Liver (tissue), 3 donors: ENCODE measurements around the gene FAIM2.

ENCODE experiments used
- FOXA2 ChIP-seq: IDR thresholded peaks from 2 replicates; pipeline ENCODE4 v1.6.1; 2016; ENCODE audit warnings: antibody characterized with exemption
- GABPA ChIP-seq, 2 donors: IDR thresholded peaks in 1 of 2; conservative IDR thresholded peaks in 1 of 2; 2 replicates each; pipeline ENCODE4 v1.6.1; 2016; ENCODE audit warnings: antibody characterized with exemption in 2 of 2, mild to moderate bottlenecking in 1 of 2, moderate library complexity in 1 of 2
- MAX ChIP-seq: IDR thresholded peaks from 2 replicates; pipeline ENCODE4 v1.6.1; 2016; ENCODE audit warnings: antibody characterized with exemption
- RAD21 ChIP-seq, 2 donors: IDR thresholded peaks; 2 replicates each; pipeline ENCODE4 v1.6.1; 2016; ENCODE audit warnings: antibody characterized with exemption in 2 of 2, mild to moderate bottlenecking in 2 of 2
- YY1 ChIP-seq: IDR thresholded peaks from 2 replicates; pipeline ENCODE4 v1.6.1; 2016; ENCODE audit warnings: antibody characterized with exemption, mild to moderate bottlenecking
- TF ChIP-seq, protein P1 (sequence below): fragments of 150-350 bp; IDR thresholded peaks from 2 replicates; pipeline ENCODE4 v1.5.1; 2017; ENCODE audit warnings: improper control_type of control experiment, low read depth, low read length; ENCODE audit not compliant: missing input control
- TF ChIP-seq, protein P2 (sequence below): IDR thresholded peaks from 2 replicates; pipeline ENCODE4 v1.6.1; 2016; ENCODE audit warnings: antibody characterized with exemption
- donor health status: healthy.
- donor health status: healthy.

GRCh38 chr12:49823350-49823749 is 80.3 kb downstream of the FAIM2 start:
- TF ChIP-seq, protein P1, sequence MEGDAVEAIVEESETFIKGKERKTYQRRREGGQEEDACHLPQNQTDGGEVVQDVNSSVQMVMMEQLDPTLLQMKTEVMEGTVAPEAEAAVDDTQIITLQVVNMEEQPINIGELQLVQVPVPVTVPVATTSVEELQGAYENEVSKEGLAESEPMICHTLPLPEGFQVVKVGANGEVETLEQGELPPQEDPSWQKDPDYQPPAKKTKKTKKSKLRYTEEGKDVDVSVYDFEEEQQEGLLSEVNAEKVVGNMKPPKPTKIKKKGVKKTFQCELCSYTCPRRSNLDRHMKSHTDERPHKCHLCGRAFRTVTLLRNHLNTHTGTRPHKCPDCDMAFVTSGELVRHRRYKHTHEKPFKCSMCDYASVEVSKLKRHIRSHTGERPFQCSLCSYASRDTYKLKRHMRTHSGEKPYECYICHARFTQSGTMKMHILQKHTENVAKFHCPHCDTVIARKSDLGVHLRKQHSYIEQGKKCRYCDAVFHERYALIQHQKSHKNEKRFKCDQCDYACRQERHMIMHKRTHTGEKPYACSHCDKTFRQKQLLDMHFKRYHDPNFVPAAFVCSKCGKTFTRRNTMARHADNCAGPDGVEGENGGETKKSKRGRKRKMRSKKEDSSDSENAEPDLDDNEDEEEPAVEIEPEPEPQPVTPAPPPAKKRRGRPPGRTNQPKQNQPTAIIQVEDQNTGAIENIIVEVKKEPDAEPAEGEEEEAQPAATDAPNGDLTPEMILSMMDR, result no peak
- TF ChIP-seq RAD21 (IDR thresholded peaks at IDR 0.05), result no peak
- no peak for TF ChIP-seq MAX
- no peak for TF ChIP-seq FOXA2
- TF ChIP-seq, protein P2, sequence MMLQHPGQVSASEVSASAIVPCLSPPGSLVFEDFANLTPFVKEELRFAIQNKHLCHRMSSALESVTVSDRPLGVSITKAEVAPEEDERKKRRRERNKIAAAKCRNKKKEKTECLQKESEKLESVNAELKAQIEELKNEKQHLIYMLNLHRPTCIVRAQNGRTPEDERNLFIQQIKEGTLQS, result no peak
- no peak for TF ChIP-seq GABPA (IDR thresholded peaks at IDR 0.05 in 1 of 2, conservative IDR thresholded peaks at IDR 0.05 in 1 of 2)
- TF ChIP-seq YY1, result no peak
